Endothelial cell (in vitro differentiated cells): Measurements from ENCODE around the gene KSR2. TPM values are rescaled to one million over a fixed set of nuclear protein-coding genes. Genes with fewer than 3 reads are reported as not detected.

Experiments
- DNase-seq: peaks from one replicate; pipeline ENCODE4 v3.0.0; 2021; ENCODE audit warnings: low spot score
- H3K27ac Mint-ChIP-seq: one replicate; pipeline ENCODE4 v1.8.0; 2021; ENCODE audit warnings: mixed read lengths, inconsistent platforms; ENCODE audit not compliant: unreplicated experiment
- H3K27me3 Mint-ChIP-seq: one replicate; pipeline ENCODE4 v1.8.0; 2021; ENCODE audit warnings: mild to moderate bottlenecking, moderate library complexity, mixed read lengths, inconsistent platforms; ENCODE audit not compliant: unreplicated experiment
- H3K36me3 Mint-ChIP-seq: one replicate; pipeline ENCODE4 v1.8.0; 2021; ENCODE audit warnings: mild to moderate bottlenecking, low read depth, mixed read lengths, inconsistent platforms; ENCODE audit not compliant: unreplicated experiment
- H3K4me1 Mint-ChIP-seq: one replicate; pipeline ENCODE4 v1.8.0; 2021; ENCODE audit warnings: mild to moderate bottlenecking, mixed read lengths, inconsistent platforms; ENCODE audit not compliant: unreplicated experiment
- H3K4me3 Mint-ChIP-seq: one replicate; pipeline ENCODE4 v1.8.0; 2021; ENCODE audit warnings: mild to moderate bottlenecking, mixed read lengths, inconsistent platforms; ENCODE audit not compliant: unreplicated experiment
- H3K9me3 Mint-ChIP-seq: one replicate; pipeline ENCODE4 v1.8.0; 2021; ENCODE audit warnings: mixed read lengths, inconsistent platforms; ENCODE audit not compliant: unreplicated experiment
- CTCF ChIP-seq: fragments of 200-600 bp; sonication (generic); IDR thresholded peaks from one replicate; pipeline ENCODE4 v1.5.0; 2021; ENCODE audit warnings: antibody characterized with exemption; ENCODE audit not compliant: unreplicated experiment
- total RNA-seq: library from RNA; stranded (reverse); fragmentation: NEBNext Ultra II Directional; extraction: Animal tissue kit (Norgen Biotek cat#: 25700); gene quantifications from one replicate; pipeline ENCODE4 v1.2.1, GENCODE V29; 2021; ENCODE audit not compliant: unreplicated experiment

The KSR2 gene
- total RNA-seq, 1 donor from 2014 or later, result 0.05 TPM

- Mint-ChIP-seq H3K36me3 (no peaks in the 10 kb centered on the region), H3K27ac (no peak overlapping the region), H3K4me1 (no peaks in the 10 kb centered on the region), H3K4me3 (no peak overlapping the region), H3K9me3 (no peaks in the 10 kb centered on the region), H3K27me3 (no peaks in the 10 kb centered on the region)
- TF ChIP-seq CTCF, result no peak
- no peak for DNase-seq
Observed at GRCh38 chr12:117890137-117890536, 78.7 kb downstream of the KSR2 start.

- Mint-ChIP-seq H3K4me3 (no peak overlapping the region), H3K27ac (no peak overlapping the region), H3K27me3 (no peaks in the 10 kb centered on the region), H3K9me3 (no peaks in the 10 kb centered on the region), H3K36me3 (no peaks in the 10 kb centered on the region), H3K4me1 (no peaks in the 10 kb centered on the region)
- no peak for TF ChIP-seq CTCF
- no peak for DNase-seq
Observed at GRCh38 chr12:117889098-117889497, 79.7 kb downstream of the KSR2 start.

GRCh38 chr12:117885211-117885610 lies 83.6 kb downstream of the KSR2 start:
- TF ChIP-seq CTCF, result no peak
- no peak overlapping the region for H3K4me3 Mint-ChIP-seq

GRCh38 chr12:117884161-117884560 lies 84.6 kb downstream of the KSR2 start:
- no peaks in the 10 kb centered on the region for H3K36me3 Mint-ChIP-seq
- DNase-seq, result no peak

More at GRCh38 chr12:117885211-117885610, 83.6 kb downstream of the KSR2 start:
- no peak overlapping the region for H3K27ac Mint-ChIP-seq
- no peaks in the 10 kb centered on the region for H3K4me1 Mint-ChIP-seq
- no peaks in the 10 kb centered on the region for H3K36me3 Mint-ChIP-seq
- H3K9me3 Mint-ChIP-seq, result no peaks in the 10 kb centered on the region
- no peak for DNase-seq
- H3K27me3 Mint-ChIP-seq, result peaks cover 2% of the 10 kb centered on the region

More at GRCh38 chr12:117884161-117884560, 84.6 kb downstream of the KSR2 start:
- peaks cover 2% of the 10 kb centered on the region for H3K27me3 Mint-ChIP-seq
- no peak overlapping the region for H3K27ac Mint-ChIP-seq
- no peak overlapping the region for H3K4me3 Mint-ChIP-seq
- H3K9me3 Mint-ChIP-seq, result no peaks in the 10 kb centered on the region
- no peak for TF ChIP-seq CTCF
- H3K4me1 Mint-ChIP-seq, result no peaks in the 10 kb centered on the region
